NCI-H1092 treated with DMSO at 0.1 percent for 48 hours (cell line): ENCODE measurements around the gene DICER1.
"Not testable (repeated sequence)": the region's sequence is repeated elsewhere in the genome, so short reads cannot be mapped to it uniquely, and the experiment has no call there.

Experiments used
- DNase-seq: peaks from one replicate; lab custom pipeline; 2025; lab: John Stamatoyannopoulos, UW

DICER1 gene

DNA sequence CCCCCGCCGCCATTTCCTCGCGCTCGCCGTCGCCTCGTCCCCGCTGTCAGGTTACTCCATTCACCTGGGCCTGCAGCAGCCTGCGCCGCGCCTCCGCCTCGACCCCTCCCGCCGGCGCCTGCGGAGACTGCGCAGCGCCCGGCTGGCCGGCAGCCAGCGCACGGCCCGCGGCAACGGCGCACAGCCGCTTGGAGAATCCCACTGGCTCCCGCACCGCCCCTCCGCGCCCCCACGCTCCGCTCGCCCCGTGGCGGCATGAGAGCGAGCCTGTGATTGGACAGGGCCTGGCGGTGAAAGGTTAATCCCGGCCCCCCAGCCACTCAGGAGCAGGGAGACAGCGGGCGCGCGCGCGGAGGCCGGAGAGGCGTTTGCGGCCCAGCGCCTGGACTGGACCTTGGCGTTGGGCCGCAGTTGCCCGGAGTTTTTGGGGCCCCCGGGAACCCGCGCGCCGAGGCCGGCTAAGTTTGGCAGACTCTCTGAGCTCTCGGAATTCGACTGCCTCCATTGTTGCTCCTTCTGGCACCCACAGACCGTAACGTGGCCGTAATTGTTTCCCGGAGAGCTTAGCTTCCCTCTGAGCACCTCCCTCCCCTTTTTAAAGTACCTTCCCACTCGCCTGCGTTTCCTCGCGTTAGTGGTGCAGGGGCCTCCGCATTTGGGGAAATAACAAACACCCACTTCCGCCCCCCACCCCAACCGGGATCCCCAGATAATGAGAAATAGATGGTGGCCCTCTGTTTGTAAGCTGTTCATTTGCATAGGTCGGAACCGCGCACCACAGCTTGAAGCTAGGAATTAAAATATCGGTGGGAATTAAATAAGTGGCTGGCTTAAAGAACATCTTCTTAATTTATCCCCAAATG is at the start of gene DICER1:
DICER1 (minus strand) TSS at position 203 of the 863 bp plus-strand sequence. CDS start 24,071 bp downstream, outside the sequence.
- peak; percentile 94 for DNase-seq

DNA sequence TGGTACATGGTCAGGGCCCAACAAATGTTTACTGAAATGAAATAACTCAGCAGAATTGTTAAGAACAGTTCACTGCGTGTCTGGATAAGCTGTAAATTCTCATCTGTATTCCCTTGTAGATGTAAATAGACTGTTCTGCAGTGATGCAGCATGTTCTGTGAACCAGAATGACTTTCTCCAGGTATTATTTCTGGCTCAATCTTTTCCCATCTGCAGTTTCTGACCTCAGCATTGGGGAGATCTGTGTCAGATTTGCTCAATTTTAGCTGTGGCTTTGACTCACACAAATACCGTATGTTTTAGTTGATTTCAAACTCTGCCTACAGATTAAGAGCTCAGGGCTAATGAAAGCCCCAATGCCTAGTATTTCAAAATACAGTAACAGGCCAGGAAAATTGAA is 49.2 kb upstream of the DICER1 start:
- DNase-seq = no peak

DNA sequence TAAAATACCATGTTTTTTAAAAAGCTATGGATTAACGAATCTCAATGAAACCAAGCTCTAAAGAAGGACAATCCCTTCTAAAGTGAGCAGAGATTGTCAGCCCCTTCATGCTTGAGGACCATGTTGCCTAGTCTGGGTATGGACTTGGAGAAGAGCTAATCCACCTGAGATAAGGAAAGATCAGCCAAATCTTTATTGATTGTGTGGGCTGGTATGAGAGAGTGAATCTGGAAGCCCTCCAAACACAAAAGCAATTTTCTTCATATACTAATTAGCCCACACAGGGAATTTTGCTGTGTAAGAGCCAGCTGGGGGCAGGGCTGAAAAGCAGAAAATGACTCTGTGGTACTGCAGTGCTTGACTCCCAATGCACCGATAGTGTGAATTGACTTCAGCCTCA is 47.4 kb upstream of the DICER1 start:
- DNase-seq = peak; percentile 65

DNA sequence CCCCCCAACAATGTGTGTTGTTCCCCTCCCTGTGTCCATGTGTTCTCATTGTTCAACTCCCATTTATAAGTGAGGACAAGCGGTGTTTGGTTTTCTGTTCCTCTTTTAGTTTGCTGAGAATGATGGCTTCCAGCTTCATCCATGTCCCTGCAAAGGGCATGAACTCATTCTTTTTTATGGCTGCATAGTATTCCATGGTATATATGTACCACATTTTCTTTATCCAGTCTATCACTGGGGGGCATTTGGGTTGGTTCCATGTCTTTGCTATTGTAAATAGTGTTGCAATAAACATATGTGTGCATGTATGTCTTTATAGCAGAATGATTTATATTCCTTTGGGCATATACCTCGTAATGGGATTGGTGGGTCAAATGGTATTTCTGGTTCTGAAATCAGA is 44.4 kb upstream of the DICER1 start:
- DNase-seq = not testable (repeated sequence)

DNA sequence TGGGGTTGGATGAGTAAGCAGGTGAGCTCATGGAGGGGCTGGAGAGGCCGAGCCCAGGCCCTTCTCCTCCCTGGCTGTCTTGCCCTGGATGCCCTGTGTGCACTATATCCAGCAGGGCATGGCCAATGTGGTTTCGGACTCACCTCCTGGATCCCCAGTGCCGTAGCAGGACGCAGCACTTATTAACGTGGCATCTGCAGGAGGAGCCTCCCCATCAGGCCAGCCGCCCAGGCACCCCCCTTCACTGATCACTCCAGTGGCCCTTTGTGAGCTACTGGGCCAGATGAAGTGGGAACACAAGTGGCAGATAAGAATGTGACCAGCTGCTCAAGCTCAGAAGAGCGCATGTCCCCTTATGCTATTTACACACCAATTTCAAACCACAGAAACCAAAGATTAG is 43.1 kb upstream of the DICER1 start:
- peak; percentile 88 for DNase-seq

DNA sequence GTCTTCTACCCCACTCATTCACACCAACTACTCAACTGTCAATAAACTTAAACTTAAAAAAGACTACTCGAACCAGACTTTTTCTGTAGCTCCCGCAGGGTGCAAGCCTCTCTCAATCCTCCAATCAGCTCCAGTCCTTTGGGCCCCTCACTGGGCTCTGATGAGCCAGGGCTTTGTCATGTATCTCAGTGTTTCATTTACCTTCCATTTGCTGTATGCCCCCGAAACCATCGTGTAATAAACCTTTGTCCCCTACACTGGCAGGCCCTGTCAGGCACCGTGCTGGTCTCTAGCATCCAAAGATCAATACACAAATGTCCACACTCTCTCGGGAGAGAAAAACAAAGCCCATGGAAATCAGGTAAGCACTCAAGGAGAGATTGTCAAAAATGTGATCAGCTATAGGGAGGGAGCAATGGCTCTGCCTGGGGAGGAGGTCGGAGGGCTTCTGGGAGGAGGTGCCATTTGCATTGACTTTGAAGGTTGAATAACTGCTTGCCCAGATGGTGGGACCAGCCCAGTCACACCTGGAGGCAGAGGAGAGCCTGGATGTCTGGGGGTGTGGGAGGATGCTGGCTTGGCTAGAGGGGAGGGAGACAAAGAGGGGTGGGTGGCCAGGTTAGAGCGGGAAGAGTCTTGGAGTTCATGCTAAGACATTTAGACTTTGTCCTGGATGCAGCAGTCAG is 42.1 kb upstream of the DICER1 start:
- no peak for DNase-seq

DNA sequence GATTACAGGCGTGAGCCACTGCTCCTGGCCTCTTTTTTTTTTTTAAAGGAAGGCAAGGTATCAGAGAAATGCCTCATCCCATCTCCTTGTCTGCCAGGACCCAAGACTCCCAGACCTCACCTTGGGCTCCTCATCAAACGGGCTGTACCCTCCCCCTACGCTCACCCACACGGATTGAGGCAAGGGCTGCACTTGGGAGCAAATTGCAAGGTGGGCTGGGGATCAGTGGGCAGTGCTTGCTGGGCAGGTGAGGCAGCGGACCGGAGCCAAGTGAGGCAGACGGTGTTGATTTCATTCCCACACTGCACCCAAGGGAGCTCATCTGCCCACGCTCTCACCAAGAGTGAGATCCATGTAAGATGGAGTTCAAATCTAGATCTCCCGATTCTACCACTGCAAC is 41.0 kb upstream of the DICER1 start:
- no peak for DNase-seq

DNA sequence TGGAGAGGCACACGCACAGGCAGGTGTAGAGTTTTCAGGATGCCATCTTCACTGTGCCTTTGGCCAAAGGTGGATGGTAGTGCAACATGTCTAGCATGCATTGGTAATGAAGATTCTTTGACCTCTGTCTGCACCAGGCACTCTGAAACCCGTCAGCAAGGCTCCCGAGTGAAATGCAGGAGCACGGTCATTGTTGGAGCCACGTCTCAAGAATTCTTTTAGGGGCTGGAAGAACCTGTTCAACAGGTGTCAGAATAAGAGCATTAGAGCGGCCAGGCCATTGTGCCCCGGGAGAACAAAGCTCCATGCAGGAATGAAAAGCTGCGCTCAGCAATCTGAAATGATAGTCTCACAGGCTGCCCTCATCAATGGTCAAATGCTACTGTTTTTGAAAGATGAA is 40.2 kb upstream of the DICER1 start:
- DNase-seq = no peak

GRCh38 chr14:95196826-95197545 is 39.7 kb upstream of the DICER1 start:
- no peak for DNase-seq

DNA sequence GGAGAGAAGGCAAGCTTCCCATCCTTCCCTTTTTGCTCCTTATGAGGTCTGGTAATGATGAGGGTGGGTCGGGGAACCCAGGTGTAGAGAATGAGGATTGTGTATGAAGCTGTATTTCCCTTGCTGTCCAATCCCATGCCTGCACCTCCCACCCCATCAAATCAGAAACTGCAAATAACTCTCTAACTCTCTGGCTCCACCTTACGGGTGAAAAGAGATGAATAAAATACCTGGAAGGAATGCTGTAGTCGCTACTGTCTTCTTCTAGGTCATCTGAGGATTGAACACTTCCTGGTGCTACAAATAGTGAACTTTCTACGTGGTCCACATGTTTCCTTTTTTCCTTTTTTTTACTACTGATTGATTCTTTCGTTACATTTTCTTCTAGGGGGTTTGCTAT is 38.9 kb upstream of the DICER1 start:
- no peak for DNase-seq

- no peak for DNase-seq
These were observed 37.7 kb upstream of the DICER1 start for GRCh38 chr14:95195031-95195430.

DNA sequence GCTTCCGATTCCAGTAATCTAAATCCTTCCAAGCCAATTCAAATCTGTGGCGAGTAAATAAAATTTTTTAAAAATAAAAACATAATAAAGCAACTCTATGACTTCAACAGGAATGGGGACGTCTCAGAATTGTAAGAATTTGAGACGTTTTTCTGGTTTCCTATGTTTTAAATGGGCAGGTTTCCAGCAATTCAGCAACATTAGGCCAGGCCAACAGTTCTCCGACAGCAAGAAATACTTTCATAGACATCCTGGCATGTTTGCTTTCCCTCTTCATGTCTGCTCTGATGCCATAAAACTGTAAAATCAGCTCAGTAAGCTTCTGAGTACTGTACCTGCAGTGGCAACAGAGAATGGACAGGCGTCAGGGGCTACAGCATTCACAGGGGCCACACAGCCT is 35.8 kb upstream of the DICER1 start:
- DNase-seq = peak; percentile 47

DNA sequence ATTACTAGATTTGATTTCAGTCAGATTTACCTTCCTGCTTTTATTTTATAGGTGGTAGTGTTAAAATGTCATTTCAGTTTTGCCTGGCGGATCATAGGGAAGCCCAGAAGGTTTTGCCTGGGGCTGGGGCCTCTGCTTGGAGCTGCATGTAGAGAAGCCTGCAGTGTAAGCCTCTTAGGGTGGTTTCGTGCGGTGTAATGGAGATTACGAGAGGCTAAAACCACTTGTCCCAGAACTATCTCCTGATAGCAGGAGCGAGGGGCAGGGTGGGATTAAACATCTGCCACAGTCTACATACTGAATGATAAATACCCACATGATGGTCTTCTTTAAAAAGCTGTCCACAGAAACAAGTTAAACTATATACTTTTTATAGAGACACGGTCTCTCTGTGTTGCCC is 35.0 kb upstream of the DICER1 start:
- DNase-seq = no peak

- DNase-seq = no peak
These were observed 34.3 kb upstream of the DICER1 start for GRCh38 chr14:95191445-95192199.

GRCh38 chr14:95190857-95191256 is 33.5 kb upstream of the DICER1 start:
- no peak for DNase-seq

DNA sequence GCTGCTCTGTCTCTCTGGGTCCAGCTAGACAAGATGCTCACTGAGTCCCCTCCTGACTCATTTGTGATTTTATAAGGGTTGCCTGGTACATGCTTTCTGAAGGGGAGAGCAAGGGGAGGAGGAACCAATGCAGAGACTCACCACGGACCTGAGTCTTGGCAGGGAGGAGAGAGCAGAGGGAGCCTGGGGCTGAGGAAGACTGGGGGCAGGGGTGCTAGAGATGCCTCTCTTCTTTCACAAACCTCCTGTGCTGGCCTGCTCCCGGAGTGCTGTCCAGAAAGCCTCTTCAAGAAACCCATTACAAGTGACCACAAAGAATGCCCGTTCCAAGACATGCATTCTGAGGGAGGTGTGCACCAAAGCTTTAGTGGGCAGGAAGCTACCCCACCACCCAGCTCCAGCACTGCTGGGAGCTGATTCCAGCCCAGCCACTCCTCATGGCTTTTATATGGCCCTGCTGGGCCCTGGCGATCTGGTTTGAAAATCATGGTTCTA is 33.1 kb upstream of the DICER1 start:
- no peak for DNase-seq

- DNase-seq = peak; percentile 78
These were observed 32.2 kb upstream of the DICER1 start for GRCh38 chr14:95189367-95190132.

GRCh38 chr14:95188380-95188779 is 31.1 kb upstream of the DICER1 start:
- DNase-seq = no peak

DNA sequence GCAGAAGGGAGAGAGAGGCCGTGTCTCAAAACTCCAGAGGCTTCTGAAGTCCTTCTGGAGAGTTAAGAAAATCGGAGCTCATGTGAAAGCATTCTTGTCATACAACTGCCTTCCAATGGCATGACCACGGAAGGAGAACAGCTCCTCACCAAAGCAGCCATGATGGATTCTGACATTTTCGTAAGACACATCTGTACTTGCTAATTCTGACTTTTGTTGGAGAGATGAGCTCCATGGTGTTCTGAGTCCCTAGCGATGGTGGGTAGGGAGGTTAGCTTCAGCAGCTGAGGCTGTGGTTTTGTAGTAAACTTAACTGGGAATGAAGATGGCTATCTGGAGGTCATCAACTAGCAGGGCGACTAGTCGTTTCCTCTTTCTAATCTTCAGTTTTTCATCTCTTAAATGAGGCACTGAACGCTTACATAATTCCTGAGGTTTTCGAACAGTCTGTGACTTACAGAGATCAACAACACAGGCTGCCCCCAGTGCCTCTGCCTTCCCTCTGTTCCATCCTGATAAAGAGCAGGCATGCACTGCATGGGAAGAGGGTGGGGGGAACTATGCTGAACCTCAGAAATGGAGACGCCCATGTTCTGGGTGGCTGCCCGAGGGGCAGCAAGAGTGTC is 28.6 kb upstream of the DICER1 start:
- no peak for DNase-seq

DNA sequence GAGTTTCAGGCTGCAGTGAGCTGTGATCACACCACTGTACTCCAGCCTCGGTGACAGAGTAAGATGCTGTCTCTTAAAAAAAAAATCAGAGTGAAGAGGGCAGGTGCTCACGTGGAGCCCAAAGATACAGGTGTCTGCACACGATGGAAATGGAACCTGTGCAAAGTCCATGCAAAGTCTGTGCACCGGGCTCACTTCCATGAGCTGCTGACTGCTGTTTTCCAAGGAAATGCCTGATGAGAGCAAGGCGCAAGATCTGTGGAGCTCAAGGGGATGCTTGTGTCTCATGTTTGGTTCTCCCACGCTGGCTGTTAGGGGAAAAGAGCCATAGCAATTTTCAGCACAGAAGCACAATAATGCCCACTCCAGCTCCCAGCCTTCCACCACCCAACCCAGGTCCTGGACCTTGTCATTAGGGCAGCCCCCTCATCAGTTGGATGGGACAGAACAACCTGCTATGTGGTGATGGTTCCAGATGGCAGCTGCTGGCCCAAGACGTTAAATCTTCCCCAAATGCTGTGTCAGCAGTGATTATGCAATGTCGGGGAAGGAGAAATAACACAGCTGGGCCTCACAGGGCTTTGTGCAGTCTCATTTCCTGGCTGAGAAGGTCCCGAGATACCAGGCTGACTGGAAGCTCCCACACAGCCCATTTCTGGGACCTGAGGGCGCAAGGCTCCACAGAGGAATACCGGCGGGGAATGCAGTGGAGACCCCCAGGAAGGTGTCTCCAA is 27.9 kb upstream of the DICER1 start:
- no peak for DNase-seq
